HG02884 (cell line): Measurements from ENCODE around the gene MGST2.

Source experiments
- ATAC-seq: cut with Tn5 transposase; IDR thresholded peaks from one replicate; pipeline ENCODE4 v1.9.1; 2021; ENCODE audit warnings: mild to moderate bottlenecking, moderate library complexity; ENCODE audit not compliant: unreplicated experiment

MGST2 gene

GRCh38 chr4:139643042-139643895 is 22.4 kb upstream of the MGST2 start:
- ATAC-seq: no peak

GRCh38 chr4:139645458-139645857 is 20.2 kb upstream of the MGST2 start:
- ATAC-seq: no peak

GRCh38 chr4:139647184-139647583 is 18.4 kb upstream of the MGST2 start:
- no peak for ATAC-seq

- no peak for ATAC-seq
Measured at GRCh38 chr4:139647952-139648351, 17.7 kb upstream of the MGST2 start.

GRCh38 chr4:139651282-139652194 is 14.1 kb upstream of the MGST2 start:
- ATAC-seq: peak; percentile 88

GRCh38 chr4:139654516-139654915 is 11.1 kb upstream of the MGST2 start:
- ATAC-seq: no peak

GRCh38 chr4:139655116-139655515 is 10.5 kb upstream of the MGST2 start:
- ATAC-seq: peak; percentile 39

- peak; percentile 72 for ATAC-seq
Measured at GRCh38 chr4:139656614-139657486, 8.8 kb upstream of the MGST2 start.

GRCh38 chr4:139658185-139658584 is 7.4 kb upstream of the MGST2 start:
- no peak for ATAC-seq

- no peak for ATAC-seq
Measured at GRCh38 chr4:139658586-139659382, 6.8 kb upstream of the MGST2 start.

- ATAC-seq: no peak
Measured at GRCh38 chr4:139659735-139660424, 5.7 kb upstream of the MGST2 start.

- no peak for ATAC-seq
Measured at GRCh38 chr4:139660568-139661043, 5.0 kb upstream of the MGST2 start.

GRCh38 chr4:139663561-139664138 is 2.0 kb upstream of the MGST2 start:
- ATAC-seq: no peak

GRCh38 chr4:139664442-139664841 is 1.2 kb upstream of the MGST2 start:
- ATAC-seq: no peak

GRCh38 chr4:139665079-139665689 is 435 bp upstream of the MGST2 start:
- ATAC-seq: no peak

GRCh38 chr4:139666735-139667281 is 1.2 kb downstream of the MGST2 start:
- no peak for ATAC-seq

GRCh38 chr4:139668036-139668435 is 2.4 kb downstream of the MGST2 start:
- no peak for ATAC-seq

- no peak for ATAC-seq
Measured at GRCh38 chr4:139668658-139669201, 3.1 kb downstream of the MGST2 start.
